ENCODE measurements around the gene EGFR.

- TF ChIP-seq, protein P1, sequence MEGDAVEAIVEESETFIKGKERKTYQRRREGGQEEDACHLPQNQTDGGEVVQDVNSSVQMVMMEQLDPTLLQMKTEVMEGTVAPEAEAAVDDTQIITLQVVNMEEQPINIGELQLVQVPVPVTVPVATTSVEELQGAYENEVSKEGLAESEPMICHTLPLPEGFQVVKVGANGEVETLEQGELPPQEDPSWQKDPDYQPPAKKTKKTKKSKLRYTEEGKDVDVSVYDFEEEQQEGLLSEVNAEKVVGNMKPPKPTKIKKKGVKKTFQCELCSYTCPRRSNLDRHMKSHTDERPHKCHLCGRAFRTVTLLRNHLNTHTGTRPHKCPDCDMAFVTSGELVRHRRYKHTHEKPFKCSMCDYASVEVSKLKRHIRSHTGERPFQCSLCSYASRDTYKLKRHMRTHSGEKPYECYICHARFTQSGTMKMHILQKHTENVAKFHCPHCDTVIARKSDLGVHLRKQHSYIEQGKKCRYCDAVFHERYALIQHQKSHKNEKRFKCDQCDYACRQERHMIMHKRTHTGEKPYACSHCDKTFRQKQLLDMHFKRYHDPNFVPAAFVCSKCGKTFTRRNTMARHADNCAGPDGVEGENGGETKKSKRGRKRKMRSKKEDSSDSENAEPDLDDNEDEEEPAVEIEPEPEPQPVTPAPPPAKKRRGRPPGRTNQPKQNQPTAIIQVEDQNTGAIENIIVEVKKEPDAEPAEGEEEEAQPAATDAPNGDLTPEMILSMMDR (IDR thresholded peaks at IDR 0.05) = no peak
- TF ChIP-seq POLR2A (IDR thresholded peaks at IDR 0.05) = no peak
Measured at GRCh38 chr7:55053651-55054571, 35.1 kb downstream of the EGFR start.

All from right lobe of liver (tissue), 4 donors.